GM12878 (cell line): ENCODE results near the gene FAF1.

Experiments
- CTCF ChIP-seq, 3 experiments: IDR thresholded peaks in 2 of 3; conservative IDR thresholded peaks in 1 of 3; 2 replicates each; pipeline ENCODE4 v1.5.1; 2011; ENCODE audit warnings: low read depth in 3 of 3, low read length in 3 of 3, mild to moderate bottlenecking in 3 of 3, control low read depth in 2 of 3, moderate library complexity in 2 of 3, inconsistent platforms in 1 of 3, mixed read lengths in 1 of 3; ENCODE audit not compliant: control insufficient read depth in 2 of 3, insufficient read depth in 1 of 3; ENCODE audit errors: extremely low read depth in 1 of 3
- MYC ChIP-seq: IDR thresholded peaks from 2 replicates; pipeline ENCODE4 v1.6.1; 2011; ENCODE audit warnings: mild to moderate bottlenecking, low read length, moderate library complexity, inconsistent platforms; ENCODE audit not compliant: insufficient read depth, insufficient replicate concordance, insufficient read length, severe bottlenecking
- TAF1 ChIP-seq: IDR thresholded peaks from 2 replicates; pipeline ENCODE4 v1.6.1; 2011; ENCODE audit warnings: mild to moderate bottlenecking, low read depth, low read length, borderline replicate concordance

- no peak for TF ChIP-seq CTCF (IDR thresholded peaks at IDR 0.05 in 2 of 3, conservative IDR thresholded peaks at IDR 0.05 in 1 of 3; ENCODE audit: control insufficient read depth in 2 of 3, extremely low read depth in 1 of 3, insufficient read depth in 1 of 3, low read depth in 3 of 3, low read length in 3 of 3)
- no peak for TF ChIP-seq TAF1
- TF ChIP-seq MYC = no peak
Measured at GRCh38 chr1:50419192-50419906, 540.7 kb downstream of the FAF1 start.
